ENCODE data around the gene EXOSC7.
A peak's percentile ranks its signal among the peaks of the same experiment; 100 is the strongest.
"Not testable (repeated sequence)": the region's sequence is repeated elsewhere in the genome, so short reads cannot be mapped to it uniquely, and the experiment has no call there.

EXOSC7 gene

DNA sequence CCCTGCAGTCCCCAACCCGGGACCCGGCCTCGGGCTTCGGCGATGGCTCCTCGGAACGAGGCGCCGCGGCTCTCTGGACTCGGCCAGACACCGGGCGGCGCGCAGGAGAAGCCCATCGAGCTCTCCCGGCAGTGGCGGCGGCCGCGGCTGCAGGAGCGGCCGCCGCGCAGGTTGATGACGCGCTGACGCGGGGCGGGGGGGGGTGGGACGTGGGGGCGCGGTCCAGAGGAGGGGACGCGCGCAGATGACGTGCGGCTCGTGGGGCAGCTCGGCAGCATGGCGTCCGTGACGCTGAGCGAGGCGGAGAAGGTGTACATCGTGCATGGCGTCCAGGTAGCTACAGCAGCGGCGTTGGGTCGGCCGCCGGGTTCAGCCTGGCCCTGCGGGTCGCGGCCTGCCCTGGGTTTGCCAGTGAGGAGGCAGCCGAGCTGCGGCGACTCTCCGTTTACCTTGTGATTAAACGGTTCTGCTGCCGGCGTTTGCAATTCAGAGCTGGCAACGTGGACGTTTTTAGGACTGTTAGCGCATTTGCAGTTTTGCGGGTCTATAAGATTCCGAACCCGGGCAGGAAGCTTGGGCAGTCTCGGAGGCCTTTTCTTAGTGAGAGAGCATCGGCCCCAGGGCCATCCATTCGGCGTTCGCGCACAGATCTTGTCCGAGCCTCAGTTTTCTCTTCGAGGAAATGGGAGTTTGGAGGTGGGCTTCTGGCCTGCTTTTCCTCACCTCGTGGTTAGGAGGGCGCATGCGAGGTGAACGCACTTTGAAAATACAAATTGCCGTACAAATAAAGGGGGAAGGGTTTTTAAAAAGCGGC lies at the start of gene EXOSC7, which contains the start of gene ZDHHC3:
Gene EXOSC7 (plus strand): TSS at position 243 of the 814 bp plus-strand sequence. CDS start 34 bp downstream, at position 277.
Gene ZDHHC3 (minus strand): TSS at position 173 of the 814 bp plus-strand sequence. CDS start 16,738 bp downstream, outside the sequence.
- DNase-seq, result peak; percentile 92

DNA sequence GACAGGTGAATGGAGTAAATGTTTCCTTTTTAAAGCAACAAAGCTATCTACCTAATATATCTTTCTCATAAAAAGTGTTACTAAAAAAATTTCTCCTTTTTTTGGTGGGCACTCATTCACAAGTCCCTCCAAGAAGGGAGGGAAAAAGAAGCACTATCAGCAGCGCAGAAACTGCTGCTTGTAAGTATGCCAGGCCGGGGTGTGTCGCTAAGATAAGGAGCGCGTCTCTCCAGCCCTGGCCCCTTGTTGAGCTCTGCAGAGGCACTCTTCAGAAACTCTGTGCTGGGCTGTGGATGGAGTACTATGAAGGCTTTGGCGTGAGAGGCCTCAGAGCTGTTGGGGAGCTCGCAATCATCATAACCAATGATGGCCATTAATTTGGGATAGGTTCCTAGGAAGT lies 49.1 kb upstream of the EXOSC7 start:
- no peak for DNase-seq

DNA sequence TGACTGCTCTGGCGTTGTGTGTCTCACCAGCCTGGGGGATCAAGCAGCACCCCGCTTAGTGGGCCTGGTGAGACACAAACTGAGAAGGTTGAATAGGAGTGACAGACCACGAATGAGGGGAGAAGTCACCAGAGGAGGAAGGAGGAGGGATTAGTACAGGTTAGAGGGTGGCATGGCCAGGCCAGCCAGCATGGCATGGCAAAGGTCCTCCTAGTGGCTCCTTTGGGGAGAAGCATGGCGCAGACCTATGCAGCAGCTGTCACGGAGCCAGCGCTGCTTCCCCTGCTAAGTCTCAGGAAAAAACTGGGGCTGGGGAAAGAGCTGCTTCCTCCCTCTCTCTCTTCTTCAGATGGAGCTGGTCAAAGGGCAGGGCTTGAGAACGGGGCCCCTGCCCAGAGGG lies 48.7 kb upstream of the EXOSC7 start:
- no peak for DNase-seq

DNA sequence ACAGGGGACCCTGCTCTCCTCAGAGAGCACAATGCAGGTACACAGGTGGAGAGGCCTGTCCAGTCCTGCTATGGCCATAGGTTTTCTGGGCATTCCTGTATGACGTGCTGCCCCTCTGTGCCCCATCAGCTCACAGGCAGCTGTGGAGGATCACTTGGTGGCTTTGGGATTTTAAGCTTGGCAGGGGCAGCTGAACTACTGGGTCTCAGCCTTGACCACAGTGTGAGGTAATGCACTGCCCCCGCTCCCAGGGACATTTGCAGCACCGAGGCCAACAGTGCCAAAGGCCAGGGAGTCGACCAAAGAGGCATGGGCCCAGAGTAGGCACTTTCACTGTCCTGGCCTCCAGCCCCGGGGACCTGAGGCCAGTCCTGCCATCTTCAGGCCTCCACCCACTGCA lies 46.3 kb upstream of the EXOSC7 start:
- no peak for DNase-seq

DNA sequence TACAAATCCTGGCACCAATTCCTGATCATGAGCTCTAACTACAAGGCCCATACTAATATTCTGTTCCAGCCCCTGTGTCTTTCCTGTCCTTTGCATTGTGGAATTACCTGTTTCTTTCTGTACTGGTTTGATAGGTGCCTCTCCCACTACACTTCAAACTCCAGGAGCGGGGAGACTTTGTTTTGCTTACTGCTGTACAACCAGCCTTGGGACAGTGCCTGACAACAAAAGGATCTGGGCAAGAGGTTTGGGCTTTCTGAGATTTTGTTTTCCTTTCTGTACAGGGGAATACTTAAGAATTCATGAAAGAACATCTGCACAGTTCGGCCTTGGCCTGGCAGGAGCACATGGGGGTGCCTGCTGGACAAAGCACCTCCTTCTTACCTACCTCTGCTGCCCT lies 45.1 kb upstream of the EXOSC7 start:
- no peak for DNase-seq

DNA sequence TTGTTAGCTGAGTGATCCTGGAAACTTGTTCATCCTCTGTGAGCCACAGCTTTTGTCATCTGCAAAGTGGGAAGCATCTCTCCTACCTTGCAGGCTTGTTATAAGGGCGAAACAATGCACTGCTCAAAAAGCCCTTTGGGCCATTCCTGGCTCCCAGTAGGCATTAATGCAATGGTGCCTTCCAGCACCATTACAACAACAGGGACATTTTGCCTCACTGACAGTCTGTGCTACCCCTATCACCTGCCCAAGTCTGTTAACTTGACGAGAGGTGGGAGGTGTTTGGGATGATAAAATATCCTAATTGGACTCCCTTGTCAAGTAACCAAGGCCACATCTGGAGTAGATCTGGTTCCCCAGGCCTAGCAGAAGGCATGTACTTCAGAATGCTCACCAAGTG lies 44.3 kb upstream of the EXOSC7 start:
- DNase-seq, result no peak

DNA sequence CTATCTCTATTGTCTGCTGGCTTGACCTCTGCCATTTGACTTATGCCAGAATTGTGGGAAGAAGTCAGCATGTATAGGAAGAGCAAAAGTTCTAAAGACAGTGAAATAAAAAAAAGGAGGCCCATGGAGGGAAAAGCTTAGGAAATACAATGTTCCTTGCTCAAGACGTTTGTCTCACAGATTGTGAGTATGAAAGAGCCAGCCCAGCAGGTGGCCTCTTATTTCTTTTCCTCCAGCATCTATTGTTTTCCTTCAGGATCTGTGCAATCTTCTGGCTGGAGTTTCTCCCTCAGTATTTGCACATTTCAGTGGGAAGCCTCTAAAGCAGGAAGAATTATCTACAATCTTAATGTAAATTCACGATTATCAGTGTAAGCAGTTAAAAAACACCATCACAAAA lies 43.8 kb upstream of the EXOSC7 start:
- DNase-seq, result peak; percentile 13

DNA sequence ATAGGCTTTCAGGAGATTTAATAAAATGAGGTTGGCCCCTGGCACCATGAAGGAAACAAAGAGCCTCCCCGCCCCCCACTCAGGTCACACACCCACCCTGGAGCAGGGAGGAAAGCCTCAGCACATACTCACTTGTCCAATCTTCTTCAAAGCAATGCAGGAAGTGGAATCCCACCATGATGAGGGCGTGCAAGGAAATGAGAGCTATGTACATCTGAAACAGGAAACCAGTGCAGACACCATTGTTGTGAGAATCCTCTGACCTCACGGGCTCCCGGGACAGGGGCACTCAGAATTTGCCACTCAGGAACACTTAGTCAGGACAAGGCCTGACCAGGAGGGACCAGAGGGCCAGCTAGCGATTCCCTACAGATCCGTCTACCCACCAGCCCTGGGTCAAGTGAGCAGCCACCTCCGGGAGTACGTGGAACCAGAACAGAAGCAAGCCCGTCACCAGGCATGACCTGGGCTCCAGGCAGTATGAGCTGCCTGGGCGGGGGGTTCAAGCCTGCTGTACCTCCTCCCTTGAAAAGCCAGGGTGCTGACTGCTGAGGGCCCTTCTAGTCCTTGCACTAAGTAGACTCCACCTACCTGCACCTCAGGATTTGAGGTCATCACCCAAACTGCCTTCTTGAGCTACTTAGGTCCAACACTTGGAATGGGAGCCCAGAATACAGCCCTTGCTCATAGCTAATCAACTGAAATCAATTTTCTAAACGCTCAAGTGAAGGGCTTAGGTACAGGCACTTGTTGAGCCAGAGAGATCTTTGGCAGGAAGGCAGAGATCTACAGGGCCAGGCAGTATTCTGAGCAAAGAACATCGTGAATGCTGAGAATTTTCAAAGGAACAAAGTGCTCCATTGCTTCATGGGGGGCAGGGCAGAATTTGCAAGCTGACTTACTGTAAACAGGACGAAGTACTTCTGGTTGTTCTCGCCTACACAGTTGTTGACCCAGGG lies 42.8 kb upstream of the EXOSC7 start:
- DNase-seq, result no peak

DNA sequence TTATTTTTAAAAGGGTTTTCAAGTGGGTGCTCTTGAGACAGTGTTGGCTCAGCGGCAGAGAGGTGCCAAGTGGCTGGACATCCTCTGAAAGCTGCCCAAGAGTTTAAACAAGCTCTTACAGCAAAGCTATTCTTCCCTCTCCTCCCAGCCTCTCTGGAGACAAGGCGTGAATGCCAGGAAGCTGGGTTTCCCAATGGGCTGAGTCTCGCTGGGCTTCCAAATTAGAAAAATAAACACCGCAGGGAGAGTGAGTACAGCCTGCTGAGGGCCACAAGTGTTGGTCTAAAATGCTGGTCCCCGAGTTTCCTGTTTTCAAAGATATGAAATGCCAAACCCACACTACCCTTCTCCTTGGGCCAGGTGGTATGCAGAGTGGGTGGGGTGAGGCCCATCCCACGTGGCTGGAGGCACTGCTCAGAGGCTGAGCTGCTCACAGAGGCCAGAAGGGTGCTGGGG lies 36.4 kb upstream of the EXOSC7 start:
- no peak for DNase-seq

DNA sequence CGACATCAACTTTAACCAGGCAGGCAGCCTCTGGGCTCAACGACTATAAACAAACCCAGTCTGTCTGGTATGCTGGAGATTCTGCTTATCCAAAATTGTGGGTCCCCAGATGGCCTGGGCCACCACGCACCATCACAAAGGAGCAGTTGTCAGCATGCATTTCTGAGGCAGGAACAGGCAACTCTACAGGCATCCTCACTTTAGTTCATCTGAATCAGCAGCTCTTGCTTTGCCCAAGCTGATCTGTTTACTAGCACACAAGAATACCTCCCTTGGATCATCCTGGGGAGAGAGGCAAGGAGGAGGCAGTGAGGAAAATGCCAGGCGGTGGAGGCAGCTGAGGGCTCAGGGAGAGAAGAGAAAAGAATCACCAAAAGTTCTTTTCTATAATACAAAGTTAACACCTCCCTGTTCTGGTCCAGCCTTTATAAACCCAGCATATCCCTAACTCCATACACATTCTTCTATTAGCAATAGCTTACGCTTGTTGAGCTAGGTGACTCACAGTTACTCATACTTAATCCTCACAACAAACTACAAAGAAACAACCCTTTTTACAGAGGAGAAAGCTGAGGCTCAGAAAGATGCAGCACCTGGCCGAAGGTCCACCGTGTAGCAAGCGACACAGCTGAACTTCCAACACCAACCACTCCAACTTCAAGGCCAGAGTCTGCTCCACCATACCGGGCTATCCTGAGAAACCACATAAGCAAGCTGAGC lies 33.7 kb upstream of the EXOSC7 start:
- no peak for DNase-seq

DNA sequence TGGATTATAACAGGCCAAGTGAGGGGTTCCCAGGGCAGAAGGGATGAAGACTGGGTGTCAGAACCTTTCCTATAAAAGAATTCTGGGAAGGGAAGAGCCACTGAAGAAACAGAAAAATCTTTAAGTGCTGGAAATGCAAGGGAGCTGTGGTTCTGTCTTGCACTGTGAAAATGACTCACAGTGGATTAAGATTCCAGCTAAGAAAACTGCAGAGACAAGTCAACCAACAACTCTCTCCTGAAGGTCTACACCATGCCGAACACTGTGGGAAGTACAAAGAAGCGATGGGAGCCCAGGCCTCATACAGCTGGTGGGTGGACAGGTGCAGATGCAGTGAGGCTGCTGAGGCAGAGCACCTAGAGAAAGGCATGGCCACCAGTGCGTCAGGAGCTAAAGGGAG lies 27.8 kb upstream of the EXOSC7 start:
- no peak for DNase-seq

DNA sequence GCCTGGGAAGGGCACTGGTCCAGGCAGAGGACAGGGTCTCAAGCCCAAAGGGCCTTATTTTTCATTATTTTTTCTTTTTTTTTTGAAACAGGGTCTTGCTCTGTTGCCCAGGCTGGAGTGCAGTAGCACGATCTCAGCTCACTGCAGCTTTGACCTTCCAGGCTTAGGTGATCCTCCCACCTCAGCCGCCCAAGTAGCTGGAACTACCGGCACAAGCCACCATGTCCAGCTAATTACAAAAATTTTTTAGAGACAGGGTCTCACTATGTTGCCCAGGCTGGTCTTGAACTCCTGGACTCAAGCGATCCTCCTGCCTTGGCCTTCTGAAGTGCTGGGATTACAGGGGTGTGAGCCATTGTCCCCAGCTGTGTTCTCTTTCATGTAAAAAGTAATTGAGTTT lies 26.3 kb upstream of the EXOSC7 start:
- DNase-seq, result not testable (repeated sequence)

DNA sequence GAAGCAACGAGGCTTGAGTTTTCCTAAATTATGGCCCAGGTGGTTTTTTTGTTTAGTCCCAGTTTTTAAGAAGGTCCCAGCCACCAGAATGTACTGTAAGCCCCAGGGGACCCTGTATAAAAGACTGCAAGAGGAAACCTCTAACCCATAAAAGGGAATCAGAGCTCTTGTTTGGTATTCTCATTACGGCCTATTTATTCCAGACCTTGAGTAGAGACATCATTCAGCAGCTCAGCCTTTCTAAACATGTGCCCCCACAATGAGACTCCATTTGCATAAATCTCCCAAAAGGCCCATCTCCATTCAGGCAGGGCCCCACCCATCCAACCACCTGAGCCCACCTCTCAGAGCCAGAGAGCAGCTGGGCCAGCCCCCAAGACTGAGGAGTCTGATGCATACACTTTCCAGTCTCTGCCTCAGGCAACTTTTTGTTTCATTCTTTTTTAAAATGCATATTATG lies 25.7 kb upstream of the EXOSC7 start:
- DNase-seq, result no peak

DNA sequence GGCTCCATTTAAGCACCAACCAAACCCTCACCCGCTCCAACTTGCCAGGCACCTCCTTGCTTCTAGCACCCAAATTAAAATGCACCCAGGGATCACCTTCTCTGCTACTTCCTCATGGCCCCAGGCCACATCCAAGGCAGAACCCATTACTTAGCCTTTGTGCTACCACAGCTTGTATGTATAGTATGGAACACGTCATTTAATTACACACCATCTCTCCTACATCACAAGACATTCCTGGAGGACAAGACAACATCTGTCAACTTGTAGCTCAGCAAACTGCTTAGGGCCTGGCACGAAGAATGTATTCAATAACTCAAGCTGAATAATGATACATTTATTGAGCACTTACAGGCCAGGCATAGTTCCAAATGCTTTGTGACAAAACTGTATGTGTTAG lies 23.4 kb upstream of the EXOSC7 start:
- no peak for DNase-seq

DNA sequence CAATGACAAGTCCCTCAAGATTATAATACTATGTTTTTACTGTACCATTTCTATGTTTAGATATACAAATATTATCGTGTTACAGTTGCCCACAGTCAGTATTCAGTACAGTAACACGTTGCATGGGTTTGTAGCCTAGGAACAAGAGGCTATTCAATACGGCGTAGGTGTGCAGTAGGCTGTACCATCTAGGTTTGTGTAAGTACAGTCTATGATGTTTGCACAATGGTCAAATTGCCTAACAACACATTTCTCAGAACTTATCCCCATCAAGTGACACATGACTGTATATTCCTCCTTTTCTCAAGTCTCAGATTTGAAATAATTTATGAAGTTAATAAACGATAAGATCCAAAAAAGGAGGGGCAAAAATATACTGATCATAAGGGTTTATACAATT lies 21.7 kb upstream of the EXOSC7 start:
- DNase-seq, result no peak

DNA sequence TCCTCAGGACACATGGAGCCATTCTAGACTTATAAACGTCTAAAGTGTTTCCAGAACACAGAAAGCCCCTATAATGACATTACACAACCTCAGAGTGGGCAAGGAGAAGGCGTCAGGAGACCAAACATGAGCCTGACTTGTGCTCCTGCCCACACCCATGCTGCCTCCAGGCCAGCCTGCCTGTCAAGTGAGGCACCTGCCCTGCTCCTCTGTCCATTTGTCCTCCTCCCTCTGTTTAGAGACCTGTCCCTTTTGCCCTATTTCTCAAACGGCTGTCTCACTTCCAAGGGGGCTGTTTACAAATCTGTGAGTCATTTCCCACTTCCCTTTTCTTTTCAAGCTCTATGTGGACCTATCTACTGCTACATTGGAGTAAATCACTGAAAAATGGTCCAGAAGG lies 21.1 kb upstream of the EXOSC7 start:
- no peak for DNase-seq

DNA sequence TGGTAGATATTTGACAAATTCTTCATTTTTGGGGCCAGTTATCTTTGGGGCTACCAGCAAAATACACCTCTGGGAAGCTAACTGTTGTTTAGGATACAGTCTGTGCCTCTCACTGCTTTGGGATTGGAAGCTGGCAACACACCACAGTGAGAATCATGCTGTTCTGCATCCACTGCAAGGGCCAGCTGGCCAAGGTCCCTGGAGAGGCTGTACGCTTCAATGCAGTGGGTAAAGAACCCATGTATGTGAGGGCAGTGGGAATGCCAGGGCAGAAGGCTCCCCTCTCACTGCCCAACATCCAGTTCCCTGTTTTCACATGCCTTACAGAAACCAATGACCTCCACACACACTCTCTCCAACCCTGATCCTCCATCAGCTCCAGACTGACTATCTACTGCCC lies 20.1 kb upstream of the EXOSC7 start:
- peak; percentile 4 for DNase-seq

DNA sequence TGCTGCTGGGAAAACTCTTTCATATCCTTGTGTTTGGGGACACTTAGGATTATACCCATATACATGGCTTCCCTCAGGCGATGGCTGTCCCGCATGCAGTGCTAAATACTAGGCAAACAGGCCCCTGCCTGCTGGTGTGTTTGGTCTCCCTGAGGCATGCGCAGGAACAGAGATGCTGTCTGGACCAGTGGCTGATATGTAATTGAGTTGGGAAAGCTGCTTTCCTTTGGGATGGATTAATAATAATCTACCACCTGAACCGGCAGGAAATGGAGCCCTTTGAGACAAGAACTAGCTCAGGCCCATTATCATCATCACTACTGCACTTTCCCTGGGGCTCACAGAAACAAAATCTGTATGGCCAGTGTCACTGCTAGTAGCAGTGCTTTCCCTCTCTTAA lies 18.1 kb upstream of the EXOSC7 start:
- peak; percentile 9 for DNase-seq

DNA sequence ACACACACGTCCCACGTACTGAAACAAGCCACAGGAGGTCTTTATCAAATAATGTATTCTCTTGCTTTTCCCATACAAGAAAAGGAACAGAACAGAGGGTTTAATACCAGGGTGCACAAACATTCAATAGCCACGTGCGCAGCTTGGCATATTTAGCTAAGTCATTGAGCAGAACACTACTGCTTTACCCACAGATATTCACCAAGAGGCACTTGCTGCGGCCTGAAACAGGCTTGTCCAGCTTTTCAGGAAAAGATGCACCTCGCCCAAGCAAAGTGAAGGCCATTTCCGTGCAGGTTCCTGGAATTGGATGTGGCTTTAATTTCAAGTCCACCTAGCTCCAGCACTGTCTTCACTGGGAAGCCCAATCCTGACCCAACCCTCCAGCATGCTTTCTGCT lies 17.7 kb upstream of the EXOSC7 start:
- DNase-seq, result no peak

DNA sequence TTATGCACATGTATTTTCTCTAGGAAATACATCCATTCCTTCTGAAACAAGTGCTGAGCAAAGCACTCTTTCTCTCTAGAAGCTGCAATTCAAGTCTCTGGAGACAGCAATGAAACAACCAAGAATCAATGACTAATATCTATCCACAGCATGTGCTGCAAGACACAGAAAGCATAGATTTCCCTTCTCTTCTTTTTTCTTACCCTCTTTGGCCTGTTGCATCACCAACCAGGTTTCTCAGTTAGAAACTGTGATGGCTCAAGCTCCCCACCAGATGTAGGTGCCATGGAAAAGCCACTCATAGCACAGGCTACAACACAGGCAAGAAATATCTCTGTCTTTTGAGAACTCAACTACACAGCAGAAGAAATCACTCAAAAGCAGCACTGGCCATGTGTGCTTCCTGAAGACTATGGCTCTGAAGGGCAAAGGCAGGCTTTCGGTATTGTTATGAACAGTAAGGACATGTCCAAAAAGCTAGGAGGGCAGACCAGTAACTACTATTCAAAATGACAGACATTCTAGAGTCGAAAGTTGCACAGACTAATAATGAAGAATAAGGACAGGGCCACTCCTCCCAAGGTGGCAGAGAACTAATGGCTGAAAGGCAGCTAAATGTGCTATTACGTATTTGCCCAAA lies 15.5 kb upstream of the EXOSC7 start:
- no peak for DNase-seq

DNA sequence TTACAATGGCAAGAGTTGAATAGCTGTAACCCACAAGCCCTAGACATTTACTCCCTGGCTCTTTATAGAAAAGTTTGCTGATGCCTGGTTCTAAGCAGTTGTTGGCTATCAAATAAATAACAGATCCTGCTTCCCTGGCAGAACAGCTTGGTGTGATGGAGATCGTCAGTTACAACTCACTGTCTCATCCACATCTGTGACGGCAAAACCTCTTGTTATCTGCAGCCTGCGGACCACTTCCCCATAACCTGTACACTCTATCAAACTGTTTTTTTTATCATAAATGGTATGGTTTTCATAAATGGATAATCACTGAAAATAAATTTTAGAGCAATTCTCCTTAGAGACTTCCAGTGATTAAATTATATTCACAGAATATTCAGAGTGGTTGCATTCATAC lies 14.2 kb upstream of the EXOSC7 start:
- no peak for DNase-seq

DNA sequence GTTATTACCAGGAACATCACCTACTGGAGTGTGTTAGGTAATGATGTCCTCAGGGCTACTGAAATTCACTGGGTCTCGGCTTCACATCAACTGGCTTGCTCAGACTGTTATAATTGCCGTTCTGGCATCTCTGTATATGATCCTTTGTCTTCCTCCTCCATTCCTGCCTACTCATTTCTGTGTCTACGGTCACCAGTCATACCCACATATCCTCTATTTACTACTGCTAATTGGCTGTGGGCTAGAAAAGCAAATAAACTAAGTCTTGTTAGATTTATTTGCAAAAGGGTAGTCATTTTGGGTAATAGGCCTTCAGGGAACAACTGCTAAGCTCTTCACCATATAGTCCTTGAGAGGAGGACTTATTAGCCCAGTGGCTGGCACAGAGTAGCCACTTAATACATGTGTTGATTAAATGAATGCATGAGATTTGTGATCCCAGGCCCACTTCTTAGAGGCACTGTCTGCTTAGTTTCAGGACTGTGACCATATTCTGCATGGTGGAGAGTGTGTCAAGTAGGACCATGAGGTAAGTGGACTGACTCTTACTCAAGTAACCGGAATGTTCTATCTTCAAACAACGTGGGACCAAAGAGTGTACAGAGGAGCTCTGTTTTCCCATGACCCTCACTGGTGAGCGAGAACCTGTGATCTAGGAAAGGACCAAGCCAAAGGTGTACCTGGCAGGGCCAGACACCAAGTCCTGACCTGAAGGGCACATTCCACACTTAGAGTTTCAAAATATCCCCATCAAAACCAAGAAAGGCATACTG lies 13.2 kb upstream of the EXOSC7 start:
- no peak for DNase-seq
